Measurements from ENCODE around the gene RBFOX2.

- no peak for TF ChIP-seq REST (IDR thresholded peaks at IDR 0.05)
- TF ChIP-seq CTCF (IDR thresholded peaks at IDR 0.05), result no peak
- no peak for TF ChIP-seq SMC3 (IDR thresholded peaks at IDR 0.05)
- no peak for TF ChIP-seq RAD21 (conservative IDR thresholded peaks at IDR 0.05 in 1 of 2, IDR thresholded peaks at IDR 0.05 in 1 of 2)
- TF ChIP-seq EP300 (IDR thresholded peaks at IDR 0.05), result no peak
- no peak for TF ChIP-seq RFX5 (IDR thresholded peaks at IDR 0.05)
- TF ChIP-seq POLR2A (IDR thresholded peaks at IDR 0.05; ENCODE audit: low read length), result no peak
- no peak for TF ChIP-seq NR3C1 (IDR thresholded peaks at IDR 0.05)
- TF ChIP-seq RCOR1 (IDR thresholded peaks at IDR 0.05; ENCODE audit: low read depth, low read length), result no peak
- no peak for TF ChIP-seq MAZ (IDR thresholded peaks at IDR 0.05; ENCODE audit: borderline replicate concordance, low read depth, low read length)
- no peak for TF ChIP-seq PBX3 (IDR thresholded peaks at IDR 0.05)
- TF ChIP-seq BCL3 (IDR thresholded peaks at IDR 0.05), result no peak
- TF ChIP-seq ZSCAN20 (CRISPR knock-in tag; IDR thresholded peaks at IDR 0.05), result no peak
- TF ChIP-seq MAFK (IDR thresholded peaks at IDR 0.05; ENCODE audit: partially characterized antibody), result no peak
Observed at GRCh38 chr22:36032611-36033010, 4.0 kb upstream of the RBFOX2 start.
